ENCODE measurements around the gene TUBGCP3. TPM values are rescaled to one million over a fixed set of nuclear protein-coding genes. Genes with fewer than 3 reads are reported as not detected.

The TUBGCP3 gene
- total RNA-seq, 2 donors from 2014 or later: 31.0 to 32.9 TPM

DNA sequence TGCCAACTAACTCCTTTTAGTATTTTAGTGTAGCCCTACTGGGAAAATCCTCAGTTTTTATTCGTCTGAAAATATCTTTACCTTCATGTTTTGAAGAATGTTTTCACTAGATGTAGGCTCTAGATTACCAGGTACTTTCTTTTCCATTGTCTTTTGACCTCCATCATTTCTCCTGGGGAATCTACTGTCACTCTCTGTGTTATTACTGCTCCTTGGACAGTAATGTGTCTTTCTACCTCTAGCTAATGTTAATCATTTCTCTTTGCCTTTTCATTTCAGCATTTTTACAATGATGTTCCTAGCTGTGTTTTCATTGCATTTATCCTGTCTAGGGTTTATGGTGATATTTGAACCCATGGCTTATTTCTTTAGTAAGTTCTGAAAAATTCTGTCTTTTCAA is 149.9 kb downstream of the TUBGCP3 start:
- H3K4me1 ChIP-seq (ENCODE audit: control insufficient read depth in 1 of 2, low read depth in 2 of 2): no peaks in the 10 kb centered on the region
- DNase-seq (ENCODE audit: low spot score) (no peak), ATAC-seq (ENCODE audit: insufficient number of reproducible peaks, low FRiP score, low read depth) (no peak)
- no peak overlapping the region for H3K4me3 ChIP-seq
- TF ChIP-seq, protein P1, sequence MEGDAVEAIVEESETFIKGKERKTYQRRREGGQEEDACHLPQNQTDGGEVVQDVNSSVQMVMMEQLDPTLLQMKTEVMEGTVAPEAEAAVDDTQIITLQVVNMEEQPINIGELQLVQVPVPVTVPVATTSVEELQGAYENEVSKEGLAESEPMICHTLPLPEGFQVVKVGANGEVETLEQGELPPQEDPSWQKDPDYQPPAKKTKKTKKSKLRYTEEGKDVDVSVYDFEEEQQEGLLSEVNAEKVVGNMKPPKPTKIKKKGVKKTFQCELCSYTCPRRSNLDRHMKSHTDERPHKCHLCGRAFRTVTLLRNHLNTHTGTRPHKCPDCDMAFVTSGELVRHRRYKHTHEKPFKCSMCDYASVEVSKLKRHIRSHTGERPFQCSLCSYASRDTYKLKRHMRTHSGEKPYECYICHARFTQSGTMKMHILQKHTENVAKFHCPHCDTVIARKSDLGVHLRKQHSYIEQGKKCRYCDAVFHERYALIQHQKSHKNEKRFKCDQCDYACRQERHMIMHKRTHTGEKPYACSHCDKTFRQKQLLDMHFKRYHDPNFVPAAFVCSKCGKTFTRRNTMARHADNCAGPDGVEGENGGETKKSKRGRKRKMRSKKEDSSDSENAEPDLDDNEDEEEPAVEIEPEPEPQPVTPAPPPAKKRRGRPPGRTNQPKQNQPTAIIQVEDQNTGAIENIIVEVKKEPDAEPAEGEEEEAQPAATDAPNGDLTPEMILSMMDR (IDR thresholded peaks at IDR 0.05): no peak
- no peaks in the 10 kb centered on the region for H3K27me3 ChIP-seq (replicated peaks; ENCODE audit: insufficient read depth)
- H3K27ac ChIP-seq: no peak overlapping the region
- peaks cover 4% of the 10 kb centered on the region for H3K9me3 ChIP-seq
- H3K36me3 ChIP-seq: no peaks in the 10 kb centered on the region

DNA sequence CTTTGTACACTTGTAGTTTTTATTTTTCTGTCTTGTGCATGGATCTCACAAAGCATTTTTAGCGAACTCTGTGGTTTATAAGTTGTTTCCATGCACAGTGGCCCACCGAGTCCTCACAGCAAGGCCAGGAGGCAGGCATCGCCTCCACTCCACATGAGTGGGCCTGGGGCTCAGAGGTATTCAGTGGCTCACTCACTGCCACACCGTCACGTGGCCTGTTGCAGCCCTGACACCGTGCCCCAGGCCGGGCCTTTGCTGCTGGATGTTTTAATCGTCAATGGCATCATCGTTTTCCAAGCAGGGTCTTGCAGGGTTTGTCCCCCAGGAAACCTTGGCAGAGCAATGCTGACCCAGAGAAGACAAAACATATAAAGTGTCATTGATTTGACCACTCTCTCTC is 152.0 kb downstream of the TUBGCP3 start:
- TF ChIP-seq, protein P1 (IDR thresholded peaks at IDR 0.05): no peak
- no peak for DNase-seq (ENCODE audit: low spot score)
- no peak for ATAC-seq (ENCODE audit: insufficient number of reproducible peaks, low FRiP score, low read depth)
- Histone ChIP-seq H3K27ac (no peak overlapping the region), H3K9me3 (peaks cover 4% of the 10 kb centered on the region), H3K4me3 (no peak overlapping the region), H3K36me3 (no peaks in the 10 kb centered on the region), H3K4me1 (ENCODE audit: control insufficient read depth in 1 of 2, low read depth in 2 of 2) (no peaks in the 10 kb centered on the region), H3K27me3 (replicated peaks; ENCODE audit: insufficient read depth) (no peaks in the 10 kb centered on the region)

Other genes starting within 250 kb of the TUBGCP3 start
- gene SPACA7, start 211.8 kb downstream of the TUBGCP3 start, total RNA-seq: not detected
- gene ATP11A, start 101.9 kb upstream of the TUBGCP3 start, total RNA-seq: 10 to 100 TPM; 15.2 to 38.4 TPM